ENCODE data around the gene TRERF1.

The TRERF1 gene

GRCh38 chr6:42404484-42404883 lies 47.2 kb downstream of the TRERF1 start:
- TF ChIP-seq ESRRG (CRISPR knock-in tag; IDR thresholded peaks at IDR 0.05) = no peak

DNA sequence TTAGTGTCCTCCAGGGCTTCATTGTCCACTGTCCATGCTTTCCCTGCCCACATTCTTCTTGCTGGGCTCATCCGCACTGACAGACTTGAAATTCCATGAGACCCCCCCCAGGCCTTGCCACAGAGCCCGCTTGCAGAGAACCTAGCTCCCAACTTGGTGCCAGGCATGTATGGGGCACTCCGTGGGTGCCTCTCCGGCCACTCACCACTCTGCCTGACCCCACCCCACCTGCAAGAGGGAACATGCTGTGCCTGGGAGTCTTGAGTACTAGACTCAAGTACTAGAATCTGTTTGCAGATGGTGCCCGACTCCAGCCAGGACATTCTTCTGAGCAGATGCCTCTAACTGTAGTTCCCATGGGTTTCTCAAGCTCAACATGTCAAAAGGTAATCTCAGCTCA lies 47.9 kb downstream of the TRERF1 start:
- TF ChIP-seq BACH2 (CRISPR knock-in tag; IDR thresholded peaks at IDR 0.05; ENCODE audit: borderline replicate concordance) = no peak
- TF ChIP-seq, protein P1, sequence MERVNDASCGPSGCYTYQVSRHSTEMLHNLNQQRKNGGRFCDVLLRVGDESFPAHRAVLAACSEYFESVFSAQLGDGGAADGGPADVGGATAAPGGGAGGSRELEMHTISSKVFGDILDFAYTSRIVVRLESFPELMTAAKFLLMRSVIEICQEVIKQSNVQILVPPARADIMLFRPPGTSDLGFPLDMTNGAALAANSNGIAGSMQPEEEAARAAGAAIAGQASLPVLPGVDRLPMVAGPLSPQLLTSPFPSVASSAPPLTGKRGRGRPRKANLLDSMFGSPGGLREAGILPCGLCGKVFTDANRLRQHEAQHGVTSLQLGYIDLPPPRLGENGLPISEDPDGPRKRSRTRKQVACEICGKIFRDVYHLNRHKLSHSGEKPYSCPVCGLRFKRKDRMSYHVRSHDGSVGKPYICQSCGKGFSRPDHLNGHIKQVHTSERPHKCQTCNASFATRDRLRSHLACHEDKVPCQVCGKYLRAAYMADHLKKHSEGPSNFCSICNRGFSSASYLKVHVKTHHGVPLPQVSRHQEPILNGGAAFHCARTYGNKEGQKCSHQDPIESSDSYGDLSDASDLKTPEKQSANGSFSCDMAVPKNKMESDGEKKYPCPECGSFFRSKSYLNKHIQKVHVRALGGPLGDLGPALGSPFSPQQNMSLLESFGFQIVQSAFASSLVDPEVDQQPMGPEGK (CRISPR knock-in tag; IDR thresholded peaks at IDR 0.05; ENCODE audit: borderline replicate concordance) = no peak
- TF ChIP-seq CSDC2 (CRISPR knock-in tag; IDR thresholded peaks at IDR 0.05) = no peak
- TF ChIP-seq ZNF70 (CRISPR knock-in tag; IDR thresholded peaks at IDR 0.05) = no peak
- ATAC-seq = no peak

More at GRCh38 chr6:42404484-42404883, 47.2 kb downstream of the TRERF1 start:
- no peak for ATAC-seq

GRCh38 chr6:42403421-42403820 lies 48.3 kb downstream of the TRERF1 start:
- no peak for TF ChIP-seq OSR1 (CRISPR knock-in tag; IDR thresholded peaks at IDR 0.05)
- TF ChIP-seq, protein P2, sequence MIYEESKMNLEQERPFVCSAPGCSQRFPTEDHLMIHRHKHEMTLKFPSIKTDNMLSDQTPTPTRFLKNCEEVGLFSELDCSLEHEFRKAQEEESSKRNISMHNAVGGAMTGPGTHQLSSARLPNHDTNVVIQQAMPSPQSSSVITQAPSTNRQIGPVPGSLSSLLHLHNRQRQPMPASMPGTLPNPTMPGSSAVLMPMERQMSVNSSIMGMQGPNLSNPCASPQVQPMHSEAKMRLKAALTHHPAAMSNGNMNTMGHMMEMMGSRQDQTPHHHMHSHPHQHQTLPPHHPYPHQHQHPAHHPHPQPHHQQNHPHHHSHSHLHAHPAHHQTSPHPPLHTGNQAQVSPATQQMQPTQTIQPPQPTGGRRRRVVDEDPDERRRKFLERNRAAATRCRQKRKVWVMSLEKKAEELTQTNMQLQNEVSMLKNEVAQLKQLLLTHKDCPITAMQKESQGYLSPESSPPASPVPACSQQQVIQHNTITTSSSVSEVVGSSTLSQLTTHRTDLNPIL (CRISPR knock-in tag; IDR thresholded peaks at IDR 0.05; ENCODE audit: low read depth) = no peak
- TF ChIP-seq CSRNP3 (CRISPR knock-in tag; IDR thresholded peaks at IDR 0.05) = no peak
- TF ChIP-seq ARNTL (CRISPR knock-in tag; IDR thresholded peaks at IDR 0.05; ENCODE audit: borderline replicate concordance, low read depth) = no peak
- no peak for TF ChIP-seq PPARA (CRISPR knock-in tag; IDR thresholded peaks at IDR 0.05; ENCODE audit: borderline replicate concordance)
- TF ChIP-seq, protein P3, sequence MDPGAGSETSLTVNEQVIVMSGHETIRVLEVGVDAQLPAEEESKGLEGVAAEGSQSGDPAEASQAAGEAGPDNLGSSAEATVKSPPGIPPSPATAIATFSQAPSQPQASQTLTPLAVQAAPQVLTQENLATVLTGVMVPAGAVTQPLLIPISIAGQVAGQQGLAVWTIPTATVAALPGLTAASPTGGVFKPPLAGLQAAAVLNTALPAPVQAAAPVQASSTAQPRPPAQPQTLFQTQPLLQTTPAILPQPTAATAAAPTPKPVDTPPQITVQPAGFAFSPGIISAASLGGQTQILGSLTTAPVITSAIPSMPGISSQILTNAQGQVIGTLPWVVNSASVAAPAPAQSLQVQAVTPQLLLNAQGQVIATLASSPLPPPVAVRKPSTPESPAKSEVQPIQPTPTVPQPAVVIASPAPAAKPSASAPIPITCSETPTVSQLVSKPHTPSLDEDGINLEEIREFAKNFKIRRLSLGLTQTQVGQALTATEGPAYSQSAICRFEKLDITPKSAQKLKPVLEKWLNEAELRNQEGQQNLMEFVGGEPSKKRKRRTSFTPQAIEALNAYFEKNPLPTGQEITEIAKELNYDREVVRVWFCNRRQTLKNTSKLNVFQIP (CRISPR knock-in tag; IDR thresholded peaks at IDR 0.05; ENCODE audit: borderline replicate concordance, low read depth) = no peak
- TF ChIP-seq ZFP3 (CRISPR knock-in tag; IDR thresholded peaks at IDR 0.05) = no peak
- ATAC-seq = peak; percentile 12; the same call in 2 of the 3 replicates

DNA sequence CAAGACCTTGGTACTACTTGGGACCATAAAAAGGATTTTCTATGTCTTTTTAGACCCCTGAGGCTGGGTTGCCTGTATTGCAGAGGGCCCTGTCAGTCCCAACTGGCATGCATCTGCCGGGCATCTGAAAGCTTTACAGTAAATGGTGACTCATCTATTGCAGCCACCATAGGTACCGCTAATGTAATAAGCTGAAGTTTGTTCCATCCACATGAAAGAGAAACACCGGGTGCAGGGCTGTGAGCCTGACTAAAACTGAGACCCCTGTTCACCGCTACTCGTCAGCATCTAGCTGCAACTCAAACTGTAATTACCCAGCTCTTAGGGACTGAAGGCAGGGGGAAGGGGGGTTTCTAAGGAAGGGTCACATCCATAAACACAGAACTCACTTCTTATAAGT lies 49.5 kb downstream of the TRERF1 start:
- peak; percentile 87 for ATAC-seq
- no peak for TF ChIP-seq GLIS3 (CRISPR knock-in tag; IDR thresholded peaks at IDR 0.05)
- no peak for TF ChIP-seq ZNF70 (CRISPR knock-in tag; IDR thresholded peaks at IDR 0.05)
- TF ChIP-seq ESRRG (CRISPR knock-in tag; IDR thresholded peaks at IDR 0.05) = no peak
- TF ChIP-seq ZFP3 (CRISPR knock-in tag; IDR thresholded peaks at IDR 0.05) = no peak
- no peak for TF ChIP-seq TCF4 (CRISPR knock-in tag; IDR thresholded peaks at IDR 0.05; ENCODE audit: borderline replicate concordance)
- no peak for TF ChIP-seq ZNF565 (CRISPR knock-in tag; conservative IDR thresholded peaks at IDR 0.05; ENCODE audit: low read depth)
- TF ChIP-seq, protein P4, sequence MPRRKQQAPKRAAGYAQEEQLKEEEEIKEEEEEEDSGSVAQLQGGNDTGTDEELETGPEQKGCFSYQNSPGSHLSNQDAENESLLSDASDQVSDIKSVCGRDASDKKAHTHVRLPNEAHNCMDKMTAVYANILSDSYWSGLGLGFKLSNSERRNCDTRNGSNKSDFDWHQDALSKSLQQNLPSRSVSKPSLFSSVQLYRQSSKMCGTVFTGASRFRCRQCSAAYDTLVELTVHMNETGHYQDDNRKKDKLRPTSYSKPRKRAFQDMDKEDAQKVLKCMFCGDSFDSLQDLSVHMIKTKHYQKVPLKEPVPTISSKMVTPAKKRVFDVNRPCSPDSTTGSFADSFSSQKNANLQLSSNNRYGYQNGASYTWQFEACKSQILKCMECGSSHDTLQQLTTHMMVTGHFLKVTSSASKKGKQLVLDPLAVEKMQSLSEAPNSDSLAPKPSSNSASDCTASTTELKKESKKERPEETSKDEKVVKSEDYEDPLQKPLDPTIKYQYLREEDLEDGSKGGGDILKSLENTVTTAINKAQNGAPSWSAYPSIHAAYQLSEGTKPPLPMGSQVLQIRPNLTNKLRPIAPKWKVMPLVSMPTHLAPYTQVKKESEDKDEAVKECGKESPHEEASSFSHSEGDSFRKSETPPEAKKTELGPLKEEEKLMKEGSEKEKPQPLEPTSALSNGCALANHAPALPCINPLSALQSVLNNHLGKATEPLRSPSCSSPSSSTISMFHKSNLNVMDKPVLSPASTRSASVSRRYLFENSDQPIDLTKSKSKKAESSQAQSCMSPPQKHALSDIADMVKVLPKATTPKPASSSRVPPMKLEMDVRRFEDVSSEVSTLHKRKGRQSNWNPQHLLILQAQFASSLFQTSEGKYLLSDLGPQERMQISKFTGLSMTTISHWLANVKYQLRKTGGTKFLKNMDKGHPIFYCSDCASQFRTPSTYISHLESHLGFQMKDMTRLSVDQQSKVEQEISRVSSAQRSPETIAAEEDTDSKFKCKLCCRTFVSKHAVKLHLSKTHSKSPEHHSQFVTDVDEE (CRISPR knock-in tag; IDR thresholded peaks at IDR 0.05) = no peak
- TF ChIP-seq CSDC2 (CRISPR knock-in tag; IDR thresholded peaks at IDR 0.05) = no peak
- TF ChIP-seq ZC3H10 (CRISPR knock-in tag; IDR thresholded peaks at IDR 0.05) = no peak
- no peak for TF ChIP-seq CSRNP3 (CRISPR knock-in tag; IDR thresholded peaks at IDR 0.05)
- TF ChIP-seq ARNTL (CRISPR knock-in tag; IDR thresholded peaks at IDR 0.05; ENCODE audit: borderline replicate concordance, low read depth) = no peak
- TF ChIP-seq, protein P1 (CRISPR knock-in tag; IDR thresholded peaks at IDR 0.05; ENCODE audit: borderline replicate concordance) = no peak
- TF ChIP-seq, protein P3 (CRISPR knock-in tag; IDR thresholded peaks at IDR 0.05; ENCODE audit: borderline replicate concordance, low read depth) = no peak
- no peak for TF ChIP-seq OSR1 (CRISPR knock-in tag; IDR thresholded peaks at IDR 0.05)
- no peak for TF ChIP-seq ISL1 (CRISPR knock-in tag; IDR thresholded peaks at IDR 0.05)
- TF ChIP-seq RARB (CRISPR knock-in tag; IDR thresholded peaks at IDR 0.05) = no peak
- TF ChIP-seq PPARA (CRISPR knock-in tag; IDR thresholded peaks at IDR 0.05; ENCODE audit: borderline replicate concordance) = no peak
- TF ChIP-seq BACH2 (CRISPR knock-in tag; IDR thresholded peaks at IDR 0.05; ENCODE audit: borderline replicate concordance) = no peak
- TF ChIP-seq ZNF8 (CRISPR knock-in tag; IDR thresholded peaks at IDR 0.05) = no peak
